Uterus (tissue), 4 donors: ENCODE measurements around the gene TP53RK. TPM values are rescaled to one million over a fixed set of nuclear protein-coding genes. Genes with fewer than 3 reads are reported as not detected.

ENCODE experiments used
- DNase-seq, 2 donors: peaks; one replicate each; pipeline ENCODE4 v3.0.0-alpha.2; 2019 to 2020
- H3K27ac ChIP-seq, 2 donors: fragments of 200-600 bp; sonication (generic); 1 replicate in 1 of 2; 2 replicates in 1 of 2; pipeline ENCODE4 v1.5.1; 2016 to 2018
- H3K27me3 ChIP-seq, 2 donors: fragments of 200-600 bp; sonication (generic); one replicate each; pipeline ENCODE4 v1.5.1; 2018 to 2019; ENCODE audit warnings: control low read depth in 1 of 2
- H3K36me3 ChIP-seq, 2 donors: fragments of 200-600 bp; sonication (generic); one replicate each; pipeline ENCODE4 v1.5.1; 2019; ENCODE audit warnings: control low read depth in 1 of 2
- H3K4me1 ChIP-seq, 2 donors: fragments of 200-600 bp; sonication (generic); one replicate each; pipeline ENCODE4 v1.5.1; 2018 to 2019; ENCODE audit warnings: control low read depth in 1 of 2
- H3K4me3 ChIP-seq, 2 donors: fragments of 200-600 bp; sonication (generic); 1 replicate in 1 of 2; 2 replicates in 1 of 2; pipeline ENCODE4 v1.5.1; 2018 to 2019; ENCODE audit warnings: mild to moderate bottlenecking in 1 of 2
- H3K9me3 ChIP-seq, 2 donors: fragments of 200-600 bp; sonication (generic); one replicate each; pipeline ENCODE4 v1.5.1; 2019; ENCODE audit warnings: control low read depth in 1 of 2
- POLR2A ChIP-seq, 2 donors: fragments of 450-650 bp; IDR thresholded peaks; one replicate each; pipeline ENCODE4 v1.6.1; 2016; ENCODE audit warnings: antibody characterized with exemption in 2 of 2, mild to moderate bottlenecking in 1 of 2, moderate library complexity in 1 of 2
- intact Hi-C: fragments of 100-400 bp; cut with DNase I; formaldehyde crosslinking; loops from one replicate; pipeline ENCODE4 v1.15.1; 2023; ENCODE audit warnings: low total_unique reads
- total RNA-seq, 4 donors: library from RNA; depleted of rRNA in 3 of 4; stranded (reverse); fragments of >200 nt in 3 of 4; gene quantifications; one replicate each; pipeline versions ENCODE4 v1.1.0 to v1.2.4, GENCODE V29; 2014 to 2023
- TF ChIP-seq, protein P1 (sequence below), 4 experiments: fragments of 200-600 bp in 2 of 4; fragments of 450-650 bp in 2 of 4; sonication (generic) in 2 of 4; IDR thresholded peaks; one replicate each; pipeline ENCODE4 v1.5.1; 2016 to 2019; ENCODE audit warnings: antibody characterized with exemption in 4 of 4, mild to moderate bottlenecking in 2 of 4, moderate library complexity in 1 of 4
- donor health status: DM: yes; HTN: yes; CAD: no.

TP53RK gene
- total RNA-seq, 4 donors from 2014 or later, result 14.1 to 64.6 (median 40.2) TPM

DNA sequence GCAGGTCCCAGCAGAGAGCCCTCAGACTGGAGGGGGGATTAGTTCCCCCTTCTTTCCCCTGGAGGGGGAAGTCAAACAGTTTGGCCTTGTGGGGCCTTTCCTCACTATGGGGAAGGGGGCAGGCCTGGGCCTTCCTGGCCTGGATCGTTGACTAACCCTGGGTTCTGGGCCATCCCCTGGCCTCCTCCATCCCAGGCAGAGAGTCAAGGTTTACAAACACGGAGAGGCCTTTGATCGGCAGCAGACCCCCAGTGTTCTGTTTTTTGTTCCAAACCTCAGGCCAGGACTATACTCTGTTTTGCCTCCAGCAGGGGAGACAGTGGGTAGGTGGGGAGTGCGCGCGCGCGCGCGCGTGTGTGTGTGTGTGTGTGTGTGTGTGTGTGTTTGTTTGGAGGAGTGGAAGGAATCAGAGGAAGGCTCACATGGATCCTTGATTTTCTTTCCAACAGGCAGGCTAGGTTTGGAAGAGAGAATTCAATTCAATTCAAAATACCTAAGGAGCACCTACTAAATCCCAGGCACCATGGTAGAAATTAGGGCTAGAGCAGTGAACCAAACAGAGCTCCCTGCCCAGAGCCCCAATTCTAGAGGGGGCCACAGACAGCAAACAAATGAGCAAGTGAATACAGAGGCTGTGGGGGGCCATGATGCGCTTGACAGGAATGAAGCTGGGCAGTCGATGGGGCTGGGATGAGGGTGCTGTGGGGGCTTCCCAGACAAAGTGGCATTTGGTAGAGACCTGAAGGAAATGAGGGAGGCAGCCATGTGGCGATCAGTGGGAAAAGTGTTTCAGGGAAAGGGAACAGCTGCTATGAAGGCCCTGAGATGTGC lies 14.8 kb downstream of the TP53RK start:
- Histone ChIP-seq H3K9me3 (no peaks in the 10 kb centered on the region), H3K36me3 (no peaks in the 10 kb centered on the region), H3K27me3 (no peaks in the 10 kb centered on the region), H3K4me3 (no peak overlapping the region), H3K27ac (no peak overlapping the region), H3K4me1 (no peaks in the 10 kb centered on the region)
- DNase-seq, result no peak
- intact Hi-C loops, result no loop called here
- TF ChIP-seq, protein P1, sequence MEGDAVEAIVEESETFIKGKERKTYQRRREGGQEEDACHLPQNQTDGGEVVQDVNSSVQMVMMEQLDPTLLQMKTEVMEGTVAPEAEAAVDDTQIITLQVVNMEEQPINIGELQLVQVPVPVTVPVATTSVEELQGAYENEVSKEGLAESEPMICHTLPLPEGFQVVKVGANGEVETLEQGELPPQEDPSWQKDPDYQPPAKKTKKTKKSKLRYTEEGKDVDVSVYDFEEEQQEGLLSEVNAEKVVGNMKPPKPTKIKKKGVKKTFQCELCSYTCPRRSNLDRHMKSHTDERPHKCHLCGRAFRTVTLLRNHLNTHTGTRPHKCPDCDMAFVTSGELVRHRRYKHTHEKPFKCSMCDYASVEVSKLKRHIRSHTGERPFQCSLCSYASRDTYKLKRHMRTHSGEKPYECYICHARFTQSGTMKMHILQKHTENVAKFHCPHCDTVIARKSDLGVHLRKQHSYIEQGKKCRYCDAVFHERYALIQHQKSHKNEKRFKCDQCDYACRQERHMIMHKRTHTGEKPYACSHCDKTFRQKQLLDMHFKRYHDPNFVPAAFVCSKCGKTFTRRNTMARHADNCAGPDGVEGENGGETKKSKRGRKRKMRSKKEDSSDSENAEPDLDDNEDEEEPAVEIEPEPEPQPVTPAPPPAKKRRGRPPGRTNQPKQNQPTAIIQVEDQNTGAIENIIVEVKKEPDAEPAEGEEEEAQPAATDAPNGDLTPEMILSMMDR (IDR thresholded peaks at IDR 0.05), result no peak
- TF ChIP-seq POLR2A (IDR thresholded peaks at IDR 0.05), result no peak

DNA sequence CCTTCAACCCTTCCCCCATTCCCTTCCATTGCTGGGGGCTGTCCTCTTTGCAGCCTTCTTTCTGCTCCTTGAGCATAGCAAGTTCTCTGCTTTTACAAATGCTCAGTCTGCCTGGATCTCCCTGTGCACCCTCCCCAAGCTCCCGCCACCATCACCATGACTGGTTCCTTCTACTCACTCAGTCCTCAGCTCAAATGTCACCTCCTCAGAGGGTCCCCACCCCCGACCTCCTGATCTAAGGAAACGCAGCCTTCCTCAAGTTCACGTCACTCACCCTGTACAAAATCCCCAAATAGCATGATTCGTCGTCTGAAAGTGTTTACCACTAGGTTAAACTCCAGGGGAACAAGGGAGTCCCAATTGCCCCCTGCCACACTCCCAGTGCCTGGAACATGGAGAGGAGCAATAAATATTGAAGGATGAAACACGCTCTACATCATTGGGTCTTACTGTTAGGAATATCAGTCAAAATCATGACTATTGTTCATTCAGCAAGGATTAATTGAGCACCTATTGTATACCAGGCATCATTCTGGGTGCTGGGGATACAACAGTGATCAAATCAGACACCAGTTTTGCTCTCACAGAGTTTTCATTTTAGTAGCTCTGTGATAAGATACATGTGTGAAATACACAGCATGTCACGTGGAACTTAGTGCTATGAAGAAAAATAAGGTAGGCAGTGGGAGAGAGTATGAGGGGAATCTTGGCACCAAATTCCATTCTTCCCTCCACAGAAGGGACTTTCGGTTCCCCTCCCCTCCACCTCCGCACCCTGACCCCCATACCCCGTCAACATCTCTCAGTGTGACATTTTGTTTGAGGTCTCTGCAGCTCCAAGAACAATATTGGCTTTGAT lies 15.6 kb downstream of the TP53RK start:
- Histone ChIP-seq H3K27ac (no peak overlapping the region), H3K9me3 (no peaks in the 10 kb centered on the region), H3K4me3 (no peak overlapping the region), H3K27me3 (no peaks in the 10 kb centered on the region), H3K4me1 (no peaks in the 10 kb centered on the region), H3K36me3 (no peaks in the 10 kb centered on the region)
- no peak for DNase-seq
- intact Hi-C loops, result no loop called here
- TF ChIP-seq POLR2A (IDR thresholded peaks at IDR 0.05), result no peak
- TF ChIP-seq, protein P1 (IDR thresholded peaks at IDR 0.05), result no peak

- Histone ChIP-seq H3K27ac (no peak overlapping the region), H3K4me1 (no peaks in the 10 kb centered on the region), H3K4me3 (no peak overlapping the region), H3K9me3 (no peaks in the 10 kb centered on the region), H3K27me3 (no peaks in the 10 kb centered on the region), H3K36me3 (no peaks in the 10 kb centered on the region)
- no peak for TF ChIP-seq POLR2A (IDR thresholded peaks at IDR 0.05)
- TF ChIP-seq, protein P1 (IDR thresholded peaks at IDR 0.05), result no peak
- no peak for DNase-seq
- intact Hi-C loops, result no loop called here
These were observed 16.6 kb downstream of the TP53RK start for GRCh38 chr20:46672543-46673148.

GRCh38 chr20:46671866-46672542 lies 17.2 kb downstream of the TP53RK start:
- DNase-seq, result no peak
- Histone ChIP-seq H3K27ac (no peak overlapping the region), H3K36me3 (no peaks in the 10 kb centered on the region), H3K9me3 (no peaks in the 10 kb centered on the region), H3K4me3 (no peak overlapping the region), H3K4me1 (no peaks in the 10 kb centered on the region), H3K27me3 (no peaks in the 10 kb centered on the region)
- no peak for TF ChIP-seq POLR2A (IDR thresholded peaks at IDR 0.05)
- TF ChIP-seq, protein P1 (IDR thresholded peaks at IDR 0.05), result no peak
- intact Hi-C loops, result no loop called here
